ENCODE results near the gene KCNQ1. TPM values are rescaled to one million over a fixed set of nuclear protein-coding genes. Genes with fewer than 3 reads are reported as not detected.
A peak's percentile ranks its signal among the peaks of the same experiment; 100 is the strongest.
"Not testable (repeated sequence)": the region's sequence is repeated elsewhere in the genome, so short reads cannot be mapped to it uniquely, and the experiment has no call there.

KCNQ1 gene
- total and polyA plus RNA-seq, 5 experiments from 2014 or later = 8.7 to 25.1 (median 22.9) TPM

DNA sequence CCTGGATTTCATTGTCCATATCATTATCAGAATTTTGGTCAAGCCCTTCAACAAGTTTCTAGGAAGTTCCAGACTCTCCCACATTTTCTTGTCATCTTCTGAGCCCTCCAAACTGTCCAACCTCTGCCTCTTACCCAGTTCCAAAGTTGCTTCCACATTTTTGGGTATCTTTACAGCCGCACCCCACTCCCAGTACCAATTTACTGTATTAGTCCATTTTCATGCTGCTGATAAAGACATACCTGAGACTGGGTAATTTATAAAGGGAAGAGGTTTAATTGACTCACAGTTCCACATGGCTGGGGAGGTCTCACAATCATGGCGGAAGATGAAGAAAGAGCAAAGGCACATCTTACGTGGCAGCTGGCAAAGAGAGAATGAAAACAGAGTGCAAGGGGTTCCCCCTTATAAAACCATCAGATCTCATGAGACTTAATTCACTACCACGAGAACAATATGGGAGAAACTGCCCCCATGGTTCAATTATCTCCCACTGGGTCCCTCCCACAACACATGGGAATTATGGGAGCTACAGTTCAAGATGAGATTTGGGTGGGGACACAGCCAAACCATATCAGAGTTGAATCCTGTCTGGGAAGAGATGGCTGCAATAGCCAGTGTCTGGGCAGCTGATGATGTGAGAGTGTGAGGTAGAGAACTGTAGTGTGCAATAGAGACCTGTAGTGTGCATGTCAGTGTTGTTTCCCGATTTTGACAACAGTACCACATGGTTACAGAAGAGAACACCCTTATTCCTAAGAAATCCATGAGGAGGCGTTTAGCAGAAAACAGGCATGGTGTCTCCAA, 35.5 kb downstream of the KCNQ1 start:
- H3K4me1 Mint-ChIP-seq = peaks cover 31 to 51% (median 38%) of the 10 kb centered on the region in 4 donors
- H3K27me3 Mint-ChIP-seq, ATAC-seq, DNase-seq: not testable (repeated sequence)
- POLR2A ChIA-PET = interaction anchor here (0.6 to 1.3 kb wide), 5 partner anchors 12 to 507 kb away, joined by 3 to 4 read pairs (median 3); no protein-coding TSS in a partner anchor
- H3K4me3 Mint-ChIP-seq = peak overlapping the region in 9 of 10 donors; percentile 44 to 80 (median 64)
- H3K9me3 Mint-ChIP-seq = peaks cover 0 to 36% (median 15%) of the 10 kb centered on the region in 9 donors
- peak overlapping the region in 6 of 10 donors; percentile 57 to 88 (median 67) for H3K27ac Mint-ChIP-seq
- peaks cover 19 to 48% (median 47%) of the 10 kb centered on the region in 3 donors for H3K36me3 Mint-ChIP-seq

DNA sequence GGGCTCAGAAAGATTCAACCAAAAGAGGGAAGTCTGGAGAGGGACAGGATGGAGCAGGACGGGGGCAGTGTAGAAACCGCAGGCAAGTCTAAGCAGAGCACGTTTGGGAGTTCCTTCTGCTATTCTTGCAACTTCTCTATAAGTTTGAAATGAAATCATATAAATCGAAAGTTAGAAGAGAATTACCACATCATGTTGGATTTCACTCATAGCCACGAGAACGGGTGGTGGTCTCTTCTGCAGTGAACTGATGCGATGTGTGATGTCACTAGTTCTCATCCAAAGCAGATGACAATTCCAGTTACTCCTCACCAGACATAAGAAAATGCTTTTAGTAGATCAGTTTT, 36.0 kb downstream of the KCNQ1 start:
- POLR2A ChIA-PET = interaction anchor here (1.0 to 1.3 kb wide), 2 partner anchors 13 to 16 kb away, joined by 3 to 4 read pairs; no protein-coding TSS in a partner anchor

DNA sequence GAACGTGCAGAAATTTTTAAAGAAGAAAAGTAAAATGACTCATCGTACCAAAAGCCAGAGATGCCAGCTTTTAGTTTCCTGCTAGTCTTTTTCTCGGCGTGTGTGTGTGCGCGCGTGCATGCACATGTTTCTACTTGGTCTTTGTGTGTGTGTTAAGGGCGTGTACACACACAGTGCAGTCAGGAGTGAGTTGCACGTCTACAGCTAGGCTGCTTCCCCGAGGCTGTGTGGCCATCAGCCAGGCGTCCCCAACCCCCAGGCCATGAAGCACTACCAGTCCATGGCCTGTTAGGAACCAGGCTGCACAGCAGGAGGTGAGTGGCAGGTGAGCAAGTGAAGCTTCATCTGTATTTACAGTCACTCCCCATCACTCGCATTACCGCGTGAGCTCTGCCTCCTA, 36.4 kb downstream of the KCNQ1 start:
- peaks cover 27 to 44% (median 35%) of the 10 kb centered on the region in 4 donors for H3K4me1 Mint-ChIP-seq
- peaks cover 0 to 45% (median 16%) of the 10 kb centered on the region in 9 donors for H3K9me3 Mint-ChIP-seq
- peaks cover 0 to 2% (median 0%) of the 10 kb centered on the region in 5 donors for H3K27me3 Mint-ChIP-seq
- H3K4me3 Mint-ChIP-seq = peak overlapping the region in 9 of 10 donors; percentile 30 to 80 (median 56)
- ATAC-seq = peak; percentile 20 to 33
- H3K27ac Mint-ChIP-seq = peak overlapping the region in 6 of 10 donors; percentile 46 to 88 (median 66)
- POLR2A ChIA-PET = interaction anchor here (0.6 to 1.3 kb wide), 3 partner anchors 13 to 17 kb away, joined by 3 to 4 read pairs (median 4); no protein-coding TSS in a partner anchor
- peaks cover 28 to 57% (median 57%) of the 10 kb centered on the region in 3 donors for H3K36me3 Mint-ChIP-seq
- no peak for DNase-seq

More for the DNA sequence above, 36.0 kb downstream of the KCNQ1 start:
- H3K4me1 Mint-ChIP-seq = peaks cover 27 to 45% (median 35%) of the 10 kb centered on the region in 4 donors
- H3K27ac Mint-ChIP-seq = peak overlapping the region in 7 of 10 donors; percentile 57 to 88 (median 66)
- H3K4me3 Mint-ChIP-seq = peak overlapping the region in 9 of 10 donors; percentile 30 to 80 (median 64)
- H3K9me3 Mint-ChIP-seq = peaks cover 0 to 42% (median 15%) of the 10 kb centered on the region in 9 donors
- ATAC-seq (peak; percentile 11 to 27), DNase-seq (no peak)
- peaks cover 25 to 53% (median 53%) of the 10 kb centered on the region in 3 donors for H3K36me3 Mint-ChIP-seq
- H3K27me3 Mint-ChIP-seq = peaks cover 0 to 2% (median 0%) of the 10 kb centered on the region in 5 donors

DNA sequence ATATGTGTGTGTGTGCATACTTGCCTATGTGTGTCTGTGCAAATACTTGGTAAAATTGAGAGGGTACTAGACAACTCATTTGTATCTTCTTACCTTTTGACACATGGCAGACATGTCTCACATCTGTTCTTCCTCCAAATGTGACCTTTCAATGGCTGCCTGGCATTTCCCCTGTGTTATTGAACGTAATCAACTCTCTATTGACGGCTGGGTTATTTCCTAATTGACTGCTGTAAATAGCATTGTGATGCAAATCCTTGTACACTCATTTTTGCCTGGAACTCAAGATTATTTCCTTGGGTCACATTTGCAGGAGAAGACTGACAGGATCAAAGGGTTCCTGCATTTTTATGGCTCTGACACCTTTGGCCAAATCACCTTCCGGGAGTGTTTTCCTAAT, 37.4 kb downstream of the KCNQ1 start:
- no peak overlapping the region for H3K4me3 Mint-ChIP-seq
- peaks cover 27 to 44% (median 33%) of the 10 kb centered on the region in 4 donors for H3K4me1 Mint-ChIP-seq
- peaks cover 0 to 51% (median 19%) of the 10 kb centered on the region in 9 donors for H3K9me3 Mint-ChIP-seq
- peaks cover 0 to 2% (median 0%) of the 10 kb centered on the region in 5 donors for H3K27me3 Mint-ChIP-seq
- ATAC-seq (no peak), DNase-seq (no peak)
- H3K27ac Mint-ChIP-seq = no peak overlapping the region
- POLR2A ChIA-PET = interaction anchor here (0.6 kb wide), 1 partner anchor 13 kb away, joined by 3 read pairs; no protein-coding TSS in a partner anchor
- peaks cover 32 to 62% (median 60%) of the 10 kb centered on the region in 3 donors for H3K36me3 Mint-ChIP-seq

GRCh38 chr11:2482745-2483144, 37.9 kb downstream of the KCNQ1 start:
- POLR2A ChIA-PET = no interaction called here
- H3K4me3 Mint-ChIP-seq = peak overlapping the region in 1 of 10 donors; percentile 8
- peaks cover 27 to 44% (median 33%) of the 10 kb centered on the region in 4 donors for H3K4me1 Mint-ChIP-seq
- no peak for ATAC-seq
- H3K9me3 Mint-ChIP-seq = peaks cover 0 to 54% (median 19%) of the 10 kb centered on the region in 9 donors
- no peak for DNase-seq
- peaks cover 0 to 2% (median 0%) of the 10 kb centered on the region in 5 donors for H3K27me3 Mint-ChIP-seq
- peaks cover 32 to 62% (median 55%) of the 10 kb centered on the region in 3 donors for H3K36me3 Mint-ChIP-seq
- H3K27ac Mint-ChIP-seq = peak overlapping the region in 1 of 10 donors; percentile 74

GRCh38 chr11:2483426-2483825, 38.6 kb downstream of the KCNQ1 start:
- H3K36me3 Mint-ChIP-seq = peaks cover 31 to 62% (median 54%) of the 10 kb centered on the region in 3 donors
- H3K27ac Mint-ChIP-seq = peak overlapping the region in 1 of 10 donors; percentile 80
- POLR2A ChIA-PET = interaction anchor here (0.5 kb wide), 1 partner anchor 41 kb away, joined by 3 read pairs; no protein-coding TSS in a partner anchor
- DNase-seq (no peak), ATAC-seq (no peak)
- H3K9me3 Mint-ChIP-seq = peaks cover 6 to 54% (median 19%) of the 10 kb centered on the region in 9 donors
- peaks cover 0 to 2% (median 0%) of the 10 kb centered on the region in 5 donors for H3K27me3 Mint-ChIP-seq
- peaks cover 27 to 44% (median 33%) of the 10 kb centered on the region in 4 donors for H3K4me1 Mint-ChIP-seq
- no peak overlapping the region for H3K4me3 Mint-ChIP-seq

DNA sequence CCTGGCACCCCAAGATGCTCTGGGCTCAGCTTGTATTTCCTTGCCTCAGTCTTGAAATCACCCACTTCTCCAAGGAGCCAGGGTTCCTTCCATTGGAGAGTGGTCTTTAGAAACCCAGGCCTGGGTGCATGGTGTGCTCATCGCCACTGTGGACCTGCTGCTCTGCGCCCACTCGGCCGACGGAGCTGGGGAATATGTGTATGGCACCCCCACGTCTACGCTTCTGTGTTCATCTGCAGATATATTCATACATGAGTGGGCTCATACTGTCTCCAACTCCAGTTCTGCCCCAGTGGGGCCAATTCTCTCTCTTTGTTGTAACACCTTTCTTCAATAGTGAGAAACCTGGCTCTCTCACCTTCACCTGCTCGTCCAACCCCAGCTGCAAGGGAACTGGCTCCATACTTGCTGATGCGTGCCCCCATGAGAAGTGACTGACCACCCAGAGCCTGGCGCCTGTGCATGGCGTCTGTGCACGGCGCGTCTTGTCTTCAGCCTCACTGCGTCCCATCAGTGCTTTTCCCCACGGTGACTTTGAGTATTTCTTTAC, 39.8 kb downstream of the KCNQ1 start:
- Mint-ChIP-seq H3K4me1 (peaks cover 27 to 44% (median 34%) of the 10 kb centered on the region in 4 donors), H3K9me3 (peaks cover 11 to 53% (median 25%) of the 10 kb centered on the region in 9 donors), H3K27ac (peak overlapping the region in 2 of 10 donors; percentile 43 to 58), H3K4me3 (no peak overlapping the region), H3K27me3 (peaks cover 0 to 2% (median 0%) of the 10 kb centered on the region in 5 donors), H3K36me3 (peaks cover 40 to 59% (median 47%) of the 10 kb centered on the region in 3 donors)
- ATAC-seq = no peak
- POLR2A ChIA-PET = interaction anchor here (0.6 kb wide), 1 partner anchor 417 kb away, joined by 3 read pairs; a partner anchor contains a TSS
- no peak for DNase-seq

DNA sequence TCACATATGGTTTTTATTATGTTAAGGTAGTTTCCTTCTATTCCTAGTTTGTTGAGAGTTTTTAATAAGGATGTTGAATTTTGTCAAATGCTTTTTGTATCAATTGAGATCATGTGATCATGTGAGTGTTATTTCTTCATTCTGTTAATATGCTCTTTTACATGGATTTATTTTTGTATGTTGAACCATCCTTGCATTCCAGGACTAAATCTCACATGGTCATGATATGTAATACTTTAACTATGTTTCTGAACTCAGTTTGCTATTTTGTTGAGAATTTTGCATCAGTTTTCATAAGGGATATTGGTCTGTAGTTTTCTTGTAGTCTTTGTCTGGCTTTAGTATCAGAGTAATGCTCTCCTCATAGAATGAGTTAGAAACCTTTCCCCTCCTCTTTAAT, 43.2 kb downstream of the KCNQ1 start:
- ATAC-seq (no peak), DNase-seq (no peak)
- Mint-ChIP-seq H3K36me3 (peaks cover 39 to 67% (median 44%) of the 10 kb centered on the region in 3 donors), H3K27me3 (peaks cover 0 to 2% (median 0%) of the 10 kb centered on the region in 5 donors), H3K4me1 (peaks cover 1 to 16% (median 12%) of the 10 kb centered on the region in 4 donors), H3K27ac (no peak overlapping the region), H3K4me3 (no peak overlapping the region), H3K9me3 (peaks cover 14 to 64% (median 33%) of the 10 kb centered on the region in 9 donors)
- POLR2A ChIA-PET = no interaction called here

DNA sequence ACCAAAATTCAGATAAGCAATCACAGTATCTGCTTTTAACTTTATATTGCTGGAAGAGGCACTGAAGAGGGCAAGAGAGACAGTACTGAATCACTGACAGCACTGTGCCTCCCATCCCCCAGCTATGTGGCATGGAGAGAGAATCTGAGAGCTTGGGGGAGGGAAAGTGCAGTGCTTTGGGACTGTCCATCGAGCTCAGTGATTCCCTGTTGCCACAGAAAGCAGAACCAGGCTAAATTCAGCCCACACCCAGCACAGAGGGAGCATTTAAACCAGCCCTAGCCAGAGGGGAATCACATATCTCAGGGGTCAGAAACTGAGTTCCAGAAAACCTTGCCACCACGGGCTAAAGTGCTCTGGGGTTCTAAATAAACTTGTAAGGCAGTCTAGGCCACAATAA, 44.3 kb downstream of the KCNQ1 start:
- POLR2A ChIA-PET = interaction anchor here (0.7 kb wide), 1 partner anchor 35 kb away, joined by 3 read pairs; no protein-coding TSS in a partner anchor
- Mint-ChIP-seq H3K27me3 (peaks cover 0 to 2% (median 0%) of the 10 kb centered on the region in 5 donors), H3K27ac (no peak overlapping the region), H3K36me3 (peaks cover 44 to 67% (median 47%) of the 10 kb centered on the region in 3 donors), H3K4me3 (no peak overlapping the region), H3K4me1 (peaks cover 0 to 18% (median 4%) of the 10 kb centered on the region in 4 donors), H3K9me3 (peaks cover 14 to 75% (median 33%) of the 10 kb centered on the region in 9 donors)
- DNase-seq (no peak), ATAC-seq (no peak)

- Mint-ChIP-seq H3K36me3 (peaks cover 29 to 58% (median 54%) of the 10 kb centered on the region in 3 donors), H3K27me3 (peaks cover 0 to 11% (median 0%) of the 10 kb centered on the region in 5 donors), H3K9me3 (peaks cover 11 to 77% (median 42%) of the 10 kb centered on the region in 9 donors), H3K4me1 (peaks cover 0 to 24% (median 9%) of the 10 kb centered on the region in 4 donors)
- ATAC-seq, H3K4me3 Mint-ChIP-seq, POLR2A ChIA-PET, H3K27ac Mint-ChIP-seq, DNase-seq: not testable (repeated sequence)
Measured at GRCh38 chr11:2497951-2498350, 53.1 kb downstream of the KCNQ1 start.

- Mint-ChIP-seq H3K4me3 (no peak overlapping the region), H3K9me3 (peaks cover 8 to 69% (median 42%) of the 10 kb centered on the region in 9 donors), H3K27ac (no peak overlapping the region), H3K4me1 (peaks cover 0 to 23% (median 10%) of the 10 kb centered on the region in 4 donors), H3K36me3 (peaks cover 28 to 54% (median 54%) of the 10 kb centered on the region in 3 donors), H3K27me3 (peaks cover 0 to 11% (median 0%) of the 10 kb centered on the region in 5 donors)
- no peak for DNase-seq
- POLR2A ChIA-PET = interaction anchor here (1.3 kb wide), 1 partner anchor 9 kb away, joined by 3 read pairs; no protein-coding TSS in a partner anchor
- no peak for ATAC-seq
Measured at GRCh38 chr11:2498750-2499149, 53.9 kb downstream of the KCNQ1 start.

Data from naive thymus-derived CD8-positive, alpha-beta T cell (primary cell).